ENCODE results near the gene SLC25A18. TPM values are rescaled to one million over a fixed set of nuclear protein-coding genes. Genes with fewer than 3 reads are reported as not detected.

Gene SLC25A18
- total and polyA plus RNA-seq, 2 experiments from 2014 or later: 0.59 to 0.60 TPM

DNA sequence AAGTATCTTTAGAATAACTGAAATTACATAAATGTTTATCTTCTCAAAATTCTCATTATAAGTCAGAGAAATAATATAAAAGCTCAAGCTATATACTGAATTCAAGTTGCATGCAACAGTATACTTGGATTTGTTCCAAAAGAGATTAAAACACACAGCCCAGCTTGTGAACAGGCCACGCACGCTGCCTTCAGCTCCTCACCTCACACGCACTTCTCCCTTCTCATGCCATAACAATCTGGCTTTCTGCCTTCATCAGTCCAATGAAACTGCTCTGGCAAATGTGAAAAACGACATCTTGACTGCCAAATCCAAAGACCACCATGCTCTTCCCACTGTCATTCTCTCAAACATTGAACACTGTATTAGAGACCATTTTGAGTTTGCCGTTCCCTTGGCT lies 43.2 kb downstream of the SLC25A18 start:
- Histone ChIP-seq H3K4me3 (no peak overlapping the region), H3K27me3 (no peaks in the 10 kb centered on the region), H3K9me3 (ENCODE audit: low read depth) (no peaks in the 10 kb centered on the region), H3K27ac (peak overlapping the region; percentile 58), H3K4me1 (ENCODE audit: low read depth) (no peaks in the 10 kb centered on the region), H3K36me3 (peaks cover 14% of the 10 kb centered on the region)
- TF ChIP-seq, protein P1, sequence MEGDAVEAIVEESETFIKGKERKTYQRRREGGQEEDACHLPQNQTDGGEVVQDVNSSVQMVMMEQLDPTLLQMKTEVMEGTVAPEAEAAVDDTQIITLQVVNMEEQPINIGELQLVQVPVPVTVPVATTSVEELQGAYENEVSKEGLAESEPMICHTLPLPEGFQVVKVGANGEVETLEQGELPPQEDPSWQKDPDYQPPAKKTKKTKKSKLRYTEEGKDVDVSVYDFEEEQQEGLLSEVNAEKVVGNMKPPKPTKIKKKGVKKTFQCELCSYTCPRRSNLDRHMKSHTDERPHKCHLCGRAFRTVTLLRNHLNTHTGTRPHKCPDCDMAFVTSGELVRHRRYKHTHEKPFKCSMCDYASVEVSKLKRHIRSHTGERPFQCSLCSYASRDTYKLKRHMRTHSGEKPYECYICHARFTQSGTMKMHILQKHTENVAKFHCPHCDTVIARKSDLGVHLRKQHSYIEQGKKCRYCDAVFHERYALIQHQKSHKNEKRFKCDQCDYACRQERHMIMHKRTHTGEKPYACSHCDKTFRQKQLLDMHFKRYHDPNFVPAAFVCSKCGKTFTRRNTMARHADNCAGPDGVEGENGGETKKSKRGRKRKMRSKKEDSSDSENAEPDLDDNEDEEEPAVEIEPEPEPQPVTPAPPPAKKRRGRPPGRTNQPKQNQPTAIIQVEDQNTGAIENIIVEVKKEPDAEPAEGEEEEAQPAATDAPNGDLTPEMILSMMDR (IDR thresholded peaks at IDR 0.05; ENCODE audit: low read depth, low read length): no peak
- DNase-seq (ENCODE audit: low read depth in 1 of 2, low spot score in 1 of 2): peak in 1 of 2 donors; percentile 78

DNA sequence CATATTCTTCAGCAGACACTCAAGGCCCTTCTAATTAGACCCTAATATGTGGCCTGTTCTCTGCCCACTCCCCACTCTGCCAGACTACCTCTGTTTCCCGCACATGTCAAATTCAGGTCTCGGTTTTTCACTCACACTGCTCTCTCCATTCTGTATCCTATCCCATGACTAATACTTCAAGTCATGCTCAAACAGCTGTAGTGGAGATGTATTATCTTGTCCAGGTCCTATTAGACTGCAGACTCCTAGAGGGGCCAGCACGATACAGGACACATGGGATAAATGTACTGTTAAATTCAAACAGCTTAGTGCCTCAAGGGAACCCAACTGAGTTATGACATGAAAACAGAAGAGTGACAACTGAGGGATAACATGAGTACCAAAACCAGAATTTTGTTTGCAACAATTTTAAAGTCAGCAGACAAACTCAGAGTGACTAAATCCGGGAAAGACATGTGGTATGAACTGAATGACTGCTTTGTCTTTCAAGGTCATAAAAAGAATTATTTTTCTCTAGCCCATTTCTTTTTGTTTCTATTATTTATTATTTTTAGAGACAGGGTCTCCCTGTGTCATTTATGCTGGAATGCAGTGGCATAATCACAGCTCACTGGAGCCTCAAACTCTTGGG lies 44.7 kb downstream of the SLC25A18 start:
- no peak overlapping the region for H3K4me3 ChIP-seq
- no peak for DNase-seq (ENCODE audit: low read depth in 1 of 2, low spot score in 1 of 2)
- H3K27ac ChIP-seq: peak overlapping the region; percentile 48
- H3K4me1 ChIP-seq (ENCODE audit: low read depth): no peaks in the 10 kb centered on the region
- H3K36me3 ChIP-seq: peaks cover 29% of the 10 kb centered on the region
- H3K9me3 ChIP-seq (ENCODE audit: low read depth): no peaks in the 10 kb centered on the region
- H3K27me3 ChIP-seq: no peaks in the 10 kb centered on the region
- TF ChIP-seq, protein P1 (IDR thresholded peaks at IDR 0.05; ENCODE audit: low read depth, low read length): no peak

DNA sequence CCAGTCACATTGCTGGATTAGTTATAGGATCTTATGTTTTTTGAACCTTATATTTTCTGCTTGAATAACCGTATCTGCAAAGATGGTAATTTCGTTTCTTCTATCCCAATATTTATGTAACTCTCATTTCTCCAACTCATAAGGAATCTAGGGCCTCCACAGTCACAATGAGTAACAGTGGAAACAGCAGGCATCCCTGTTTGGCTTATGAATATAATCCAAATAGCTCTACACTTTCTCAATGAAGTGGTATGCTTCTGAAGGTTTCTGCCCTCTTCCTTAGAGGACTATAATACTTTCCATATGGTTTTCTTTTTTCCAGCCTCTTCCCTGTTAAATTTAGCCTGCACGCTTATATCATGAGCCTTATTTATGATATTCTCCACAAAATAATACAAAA lies 48.8 kb downstream of the SLC25A18 start:
- Histone ChIP-seq H3K4me3 (no peak overlapping the region), H3K9me3 (ENCODE audit: low read depth) (no peaks in the 10 kb centered on the region), H3K4me1 (ENCODE audit: low read depth) (no peaks in the 10 kb centered on the region), H3K36me3 (peaks cover 30% of the 10 kb centered on the region), H3K27ac (no peak overlapping the region), H3K27me3 (no peaks in the 10 kb centered on the region)
- TF ChIP-seq, protein P1 (IDR thresholded peaks at IDR 0.05; ENCODE audit: low read depth, low read length): no peak
- no peak for DNase-seq (ENCODE audit: low read depth in 1 of 2, low spot score in 1 of 2)

DNA sequence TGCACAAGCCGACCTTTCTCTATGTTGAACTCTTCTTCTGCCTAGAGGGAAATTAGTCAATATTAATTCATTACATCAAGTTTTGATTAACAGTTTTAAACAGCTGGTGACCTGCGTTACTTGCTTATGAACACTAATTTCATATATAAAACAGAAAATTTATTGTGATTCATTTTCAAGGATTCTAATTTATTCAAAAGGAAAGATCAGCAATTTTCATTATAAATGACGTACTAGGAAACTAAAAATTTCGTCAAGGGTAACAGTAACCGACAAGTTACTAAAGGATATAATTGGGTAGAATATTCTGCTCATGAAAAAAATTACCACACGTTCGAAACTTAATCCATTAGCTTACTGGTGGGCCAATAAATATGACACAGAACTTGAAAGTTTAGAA lies 50.0 kb downstream of the SLC25A18 start:
- H3K4me3 ChIP-seq: no peak overlapping the region
- DNase-seq (ENCODE audit: low read depth in 1 of 2, low spot score in 1 of 2): no peak
- H3K4me1 ChIP-seq (ENCODE audit: low read depth): no peaks in the 10 kb centered on the region
- no peaks in the 10 kb centered on the region for H3K27me3 ChIP-seq
- peaks cover 29% of the 10 kb centered on the region for H3K36me3 ChIP-seq
- no peaks in the 10 kb centered on the region for H3K9me3 ChIP-seq (ENCODE audit: low read depth)
- TF ChIP-seq, protein P1 (IDR thresholded peaks at IDR 0.05; ENCODE audit: low read depth, low read length): no peak
- H3K27ac ChIP-seq: no peak overlapping the region

DNA sequence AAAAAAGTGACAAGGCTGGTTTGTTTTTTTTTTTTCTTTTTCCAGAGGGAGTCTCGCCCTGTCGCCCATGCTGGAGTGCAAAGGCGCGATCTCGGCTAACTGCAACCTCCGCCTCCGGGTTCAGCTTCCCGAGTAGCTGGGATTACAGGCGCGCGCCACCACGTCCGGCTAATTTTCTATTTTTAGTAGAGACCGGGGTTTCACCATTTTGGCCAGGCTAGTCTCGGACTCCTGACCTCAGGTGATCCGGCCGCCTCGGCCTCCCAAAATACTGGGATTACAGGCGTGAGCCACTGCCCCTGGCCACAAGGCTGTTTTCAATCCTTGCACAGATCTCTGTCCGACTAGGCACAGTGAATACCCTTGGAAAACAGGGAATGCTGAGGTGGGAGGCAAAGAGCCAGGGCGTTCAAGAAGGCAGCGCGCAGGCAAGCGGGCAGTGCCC lies 64.7 kb downstream of the SLC25A18 start:
- H3K27me3 ChIP-seq: no peaks in the 10 kb centered on the region
- H3K4me1 ChIP-seq (ENCODE audit: low read depth): peaks cover 5% of the 10 kb centered on the region
- TF ChIP-seq, protein P1 (IDR thresholded peaks at IDR 0.05; ENCODE audit: low read depth, low read length): no peak
- H3K36me3 ChIP-seq: peaks cover 4% of the 10 kb centered on the region
- H3K27ac ChIP-seq: peak overlapping the region; percentile 89
- H3K4me3 ChIP-seq: peak overlapping the region; percentile 54
- no peaks in the 10 kb centered on the region for H3K9me3 ChIP-seq (ENCODE audit: low read depth)
- DNase-seq (ENCODE audit: low read depth in 1 of 2, low spot score in 1 of 2): peak in 1 of 2 donors; percentile 10
